LHCN-M2 (cell line): ENCODE results near the gene ATG14. TPM values are rescaled to one million over a fixed set of nuclear protein-coding genes. Genes with fewer than 3 reads are reported as not detected.
A peak's percentile ranks its signal among the peaks of the same experiment; 100 is the strongest.
"Not testable (repeated sequence)": the region's sequence is repeated elsewhere in the genome, so short reads cannot be mapped to it uniquely, and the experiment has no call there.

Experiments used
- DNase-seq: peaks from one replicate; pipeline ENCODE4 v3.0.0-alpha.2; 2012; ENCODE audit warnings: low read depth
- total RNA-seq: library from RNA; depleted of rRNA; stranded (reverse); fragments of >200 nt; gene quantifications from 2 replicates; pipeline ENCODE4 v1.2.3, GENCODE V29; 2014

The ATG14 gene
- total RNA-seq, 1 experiment from 2014 or later, result 9.5 TPM

GRCh38 chr14:55433880-55434804 lies 22.5 kb upstream of the ATG14 start:
- no peak for DNase-seq

DNA sequence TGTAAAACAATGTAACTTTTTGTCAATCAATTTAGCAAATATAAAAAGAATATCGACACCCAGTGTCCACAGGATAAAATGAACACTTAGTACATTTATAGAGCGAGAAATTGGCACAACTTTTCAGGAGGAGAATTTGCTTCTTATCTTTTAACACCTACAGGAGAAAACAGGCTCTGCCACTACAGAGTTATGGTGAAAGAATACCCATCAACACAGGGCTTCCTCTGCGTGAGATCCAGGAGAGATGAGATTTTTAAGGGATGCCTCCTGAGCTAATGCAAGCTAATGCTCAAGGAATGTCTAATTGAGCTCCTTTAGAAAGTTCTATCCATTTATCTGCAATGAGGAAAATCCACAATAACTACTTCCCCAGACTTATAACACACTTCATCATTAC lies 21.0 kb upstream of the ATG14 start:
- DNase-seq, result no peak

DNA sequence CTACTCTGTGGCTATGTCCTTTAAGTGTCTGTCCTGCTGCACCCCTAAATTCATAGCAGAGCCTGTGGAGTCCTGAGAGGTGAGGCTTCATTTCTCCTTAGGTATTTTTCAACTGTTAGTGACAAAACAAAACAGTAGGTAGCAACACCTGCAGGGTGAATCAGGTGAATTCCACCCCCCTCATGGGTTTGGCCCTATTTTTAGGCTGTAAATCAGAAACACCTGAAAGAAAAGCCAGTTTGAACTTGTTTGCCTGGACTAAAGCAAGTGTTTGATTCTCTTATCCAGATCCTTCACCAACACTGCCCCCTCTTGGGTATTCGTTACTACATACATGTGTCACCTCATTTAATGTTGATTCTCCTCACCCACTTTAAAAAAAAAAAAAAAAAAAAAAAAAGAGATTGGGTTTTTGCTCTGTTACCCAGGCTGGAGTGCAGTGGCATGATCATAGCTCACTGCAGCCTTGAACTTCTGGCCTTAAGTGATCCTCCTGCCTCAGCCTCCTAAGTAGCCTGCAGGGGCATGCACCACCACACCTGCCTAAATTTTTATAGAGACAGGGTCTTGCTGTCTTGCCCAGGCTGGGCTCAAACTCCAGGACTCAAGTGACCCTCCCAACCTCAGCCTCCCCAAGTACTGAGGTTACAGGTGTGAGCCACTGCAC lies 18.5 kb upstream of the ATG14 start:
- DNase-seq, result peak; percentile 66

- DNase-seq, result no peak
Observed at GRCh38 chr14:55427439-55427838, 15.8 kb upstream of the ATG14 start.

DNA sequence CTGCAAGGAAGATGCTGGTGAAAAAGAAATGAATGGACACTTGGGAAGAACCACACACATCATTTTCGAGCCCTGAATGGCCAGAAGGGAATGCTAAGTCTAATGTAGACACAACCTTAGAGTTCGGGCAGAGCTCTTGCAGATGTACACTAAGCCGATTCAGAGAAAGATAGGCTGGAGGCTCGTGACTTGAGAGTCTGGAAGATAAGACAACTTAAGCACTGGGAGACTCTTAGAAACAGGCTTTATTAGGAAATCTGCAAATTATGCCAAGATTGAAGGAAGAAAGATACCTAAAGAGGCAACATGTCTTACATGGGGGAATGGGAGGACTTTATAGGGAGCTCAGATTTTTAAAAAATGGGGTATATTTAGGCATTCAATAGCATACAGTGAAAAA lies 15.3 kb upstream of the ATG14 start:
- no peak for DNase-seq

- no peak for DNase-seq
Observed at GRCh38 chr14:55425091-55425490, 13.5 kb upstream of the ATG14 start.

- no peak for DNase-seq
Observed at GRCh38 chr14:55423969-55424368, 12.3 kb upstream of the ATG14 start.

DNA sequence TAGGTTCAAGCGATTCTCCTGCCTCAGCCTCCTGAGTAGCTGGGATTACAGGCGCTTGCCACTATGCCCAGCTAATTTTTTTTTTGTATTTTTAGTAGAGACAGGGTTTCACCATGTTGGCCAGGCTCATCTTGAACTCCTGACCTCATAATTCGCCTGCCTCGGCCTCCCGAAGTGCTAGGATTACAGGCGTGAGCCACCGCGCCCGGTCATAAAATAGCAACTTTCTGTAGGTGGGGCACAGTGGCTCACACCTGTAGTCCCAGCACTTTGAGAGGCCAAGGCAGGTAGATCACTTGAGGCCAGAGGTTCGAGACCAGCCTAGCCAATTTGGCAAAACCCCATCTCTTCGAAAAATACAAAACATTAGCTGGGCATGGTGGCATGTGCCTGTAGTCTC lies 10.7 kb upstream of the ATG14 start:
- DNase-seq, result not testable (repeated sequence)

DNA sequence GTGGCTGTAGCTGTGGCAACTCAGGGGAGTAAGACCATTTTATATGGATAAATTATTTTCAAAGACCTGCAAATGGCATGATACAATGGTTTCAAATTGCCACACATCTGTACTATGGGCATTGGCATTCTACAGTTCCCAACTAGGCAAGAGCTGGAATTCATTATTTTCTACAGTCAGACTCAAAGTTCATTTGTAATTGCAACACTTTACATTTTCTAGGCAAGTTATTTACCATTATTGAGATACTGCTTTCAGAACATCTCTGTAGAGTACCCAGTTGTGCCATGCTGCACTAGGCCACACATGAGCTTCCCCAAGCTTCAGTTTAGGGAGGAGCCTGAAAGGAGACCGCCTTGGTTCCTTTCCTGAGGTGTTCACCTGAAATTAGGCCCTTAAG lies 8.0 kb upstream of the ATG14 start:
- DNase-seq, result no peak

GRCh38 chr14:55418411-55418810 lies 6.8 kb upstream of the ATG14 start:
- DNase-seq, result peak; percentile 16

GRCh38 chr14:55417955-55418354 lies 6.3 kb upstream of the ATG14 start:
- no peak for DNase-seq

DNA sequence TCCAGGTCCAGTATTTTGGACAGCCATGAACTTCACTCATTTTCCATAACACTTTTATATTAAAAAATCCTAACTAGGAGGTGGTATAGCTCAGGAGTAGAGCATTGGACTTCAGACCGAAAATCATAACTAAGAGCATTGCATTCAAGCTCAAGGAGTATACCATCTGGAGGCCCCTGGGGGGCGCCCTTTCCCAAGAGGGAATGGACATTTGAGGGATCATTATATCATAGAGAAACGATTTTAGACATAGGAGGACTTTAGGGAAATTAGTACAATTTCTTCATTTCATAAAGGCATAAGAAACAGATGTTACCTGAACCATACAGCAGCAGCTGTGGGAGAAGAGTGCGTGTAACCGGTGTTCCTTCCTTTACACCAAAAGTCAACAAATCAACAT lies 5.2 kb upstream of the ATG14 start:
- DNase-seq, result peak; percentile 21

DNA sequence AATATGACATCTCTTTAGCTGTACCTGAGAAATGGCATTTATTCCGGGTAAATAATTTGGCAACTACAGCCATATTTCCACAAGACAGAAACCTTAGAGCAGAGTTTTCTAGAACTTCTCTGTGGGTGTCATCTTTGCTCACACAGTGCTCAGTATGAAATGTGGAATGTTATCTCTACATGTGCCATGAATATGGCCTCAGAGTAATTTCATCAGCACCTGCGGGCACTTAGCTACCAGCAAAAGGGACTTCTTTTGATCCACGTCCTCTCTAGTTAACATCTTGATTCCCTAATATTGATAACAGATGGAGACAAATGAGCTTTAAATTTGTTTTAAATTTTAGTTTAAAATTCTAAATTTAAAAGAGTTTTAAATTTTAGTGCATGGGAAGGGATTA lies 2.9 kb upstream of the ATG14 start:
- DNase-seq, result no peak

DNA sequence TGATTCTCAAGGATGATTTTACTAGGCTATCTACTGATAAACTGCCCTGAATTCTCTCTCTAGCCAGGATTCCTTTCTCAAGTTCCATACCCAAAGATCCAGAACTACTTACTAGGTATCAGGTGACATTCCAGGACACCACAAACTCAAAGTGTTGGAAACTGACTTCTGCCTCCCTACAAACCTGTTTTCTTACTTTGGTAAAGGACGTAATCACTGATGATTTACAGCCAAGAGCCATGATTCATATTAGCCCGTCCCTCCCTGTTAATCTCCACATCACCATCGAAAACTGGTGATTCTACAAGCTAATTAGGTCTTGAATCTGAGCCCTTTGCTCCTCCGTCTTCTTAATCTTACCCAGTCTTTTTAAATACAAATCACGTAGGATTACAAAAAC lies 1.0 kb upstream of the ATG14 start:
- no peak for DNase-seq

DNA sequence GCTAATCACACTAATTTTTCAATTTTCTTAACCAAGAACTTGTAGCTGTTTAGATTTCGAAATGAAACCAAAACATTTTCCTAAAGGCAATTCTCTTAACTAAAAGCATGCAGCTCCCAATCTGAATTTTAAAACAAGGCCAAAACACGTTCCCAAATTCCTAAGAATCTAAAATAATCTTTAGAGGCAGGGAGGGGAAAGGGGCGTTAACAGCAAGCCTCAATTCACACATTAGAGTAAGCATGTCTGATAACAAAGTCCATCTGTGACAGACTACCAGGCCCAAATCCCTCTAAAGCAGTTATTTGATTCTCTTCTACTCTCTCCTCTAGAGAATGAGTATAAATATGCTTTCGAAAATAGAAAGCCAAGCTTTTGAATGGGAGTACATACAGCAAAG lies 754 bp downstream of the ATG14 start:
- DNase-seq, result no peak

DNA sequence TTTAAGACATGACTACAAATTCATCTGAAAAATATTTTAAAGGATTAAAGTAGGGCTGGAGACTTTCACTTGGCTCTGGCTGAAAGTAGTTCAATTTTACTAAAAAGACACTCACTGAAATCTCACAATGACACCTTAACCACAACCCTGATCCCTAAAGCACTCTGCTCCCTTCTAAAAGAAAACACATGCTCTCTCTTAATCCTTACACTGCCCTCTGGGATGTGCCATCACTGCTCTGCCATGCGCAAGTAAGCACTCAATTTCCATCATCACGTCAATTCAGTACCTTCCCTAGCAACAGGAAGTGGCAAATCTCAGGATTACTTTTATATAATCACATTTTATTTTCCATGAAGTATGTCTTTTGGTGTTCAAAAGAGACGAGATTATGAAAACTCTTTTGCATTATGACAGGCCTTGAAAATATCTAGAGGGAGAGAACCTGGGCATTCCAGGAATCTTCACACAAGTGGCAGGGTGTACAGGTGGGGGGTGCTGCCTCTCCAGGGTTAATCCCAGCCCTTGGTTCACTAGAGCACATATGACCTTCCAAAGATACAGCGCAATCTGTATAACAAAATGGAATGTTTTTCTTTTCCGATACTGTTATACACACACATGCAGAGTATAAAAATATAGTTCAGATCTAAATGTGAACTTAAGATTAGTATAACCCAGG lies 7.3 kb downstream of the ATG14 start:
- DNase-seq, result no peak

GRCh38 chr14:55401751-55402150 lies 9.9 kb downstream of the ATG14 start:
- no peak for DNase-seq

- peak; percentile 58 for DNase-seq
Observed at GRCh38 chr14:55399852-55400251, 11.8 kb downstream of the ATG14 start.

GRCh38 chr14:55399183-55399582 lies 12.4 kb downstream of the ATG14 start:
- DNase-seq, result no peak

DNA sequence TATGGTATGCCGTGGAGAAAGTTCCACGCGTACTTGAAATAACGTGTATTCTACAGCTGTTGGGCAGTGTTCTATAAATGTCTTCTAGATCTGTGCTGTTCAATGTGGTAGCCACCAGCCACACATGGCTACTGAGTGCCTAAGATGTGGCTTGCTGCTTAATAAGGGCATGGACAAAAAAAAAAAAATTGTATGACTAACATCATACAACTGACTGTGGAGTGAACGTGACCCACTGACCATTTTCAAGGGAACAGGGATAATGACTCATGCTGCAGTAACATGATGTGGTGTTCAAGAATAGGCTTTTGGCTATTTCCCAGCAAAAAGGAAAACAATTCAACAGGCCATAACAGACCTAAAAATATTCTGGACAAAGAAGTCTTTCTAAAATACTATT lies 13.0 kb downstream of the ATG14 start:
- DNase-seq, result peak; percentile 99

GRCh38 chr14:55389330-55389729 lies 22.3 kb downstream of the ATG14 start:
- DNase-seq, result peak; percentile 59

DNA sequence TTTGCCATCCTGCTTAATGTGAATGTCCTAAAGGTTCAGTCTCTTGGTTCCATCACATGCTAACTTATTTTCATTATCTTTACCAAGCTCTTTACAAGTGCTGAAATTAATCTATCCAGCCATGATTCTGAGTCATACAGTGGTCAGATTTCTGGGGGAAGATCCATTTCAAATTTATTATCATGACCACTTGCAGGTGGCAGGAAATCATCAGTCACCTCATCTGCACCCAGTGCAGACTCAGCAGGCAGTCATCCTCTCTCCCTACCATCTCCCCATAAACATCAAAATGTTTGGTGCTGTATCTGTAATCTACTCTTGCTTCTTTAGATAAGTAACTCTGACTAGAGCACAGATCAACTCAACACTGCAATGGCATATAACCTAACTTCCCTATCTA lies 23.5 kb downstream of the ATG14 start:
- peak; percentile 75 for DNase-seq
